Right lobe of liver (tissue), 4 donors: ENCODE data around the gene CCNQ.

Source experiments
- POLR2A ChIP-seq: fragments of 450-650 bp; IDR thresholded peaks from one replicate; pipeline ENCODE4 v1.6.1; 2017; ENCODE audit warnings: antibody characterized with exemption, mild to moderate bottlenecking
- TF ChIP-seq, protein P1 (sequence below), 4 donors: fragments of 200-600 bp in 3 of 4; fragments of 450-650 bp in 1 of 4; IDR thresholded peaks; one replicate each; pipeline versions ENCODE4 v1.5.1 to v1.8.0; 2016 to 2022; ENCODE audit warnings: antibody characterized with exemption in 4 of 4, mild to moderate bottlenecking in 2 of 4
- donor health status: DM: no; HTN: no; CAD: no.
- donor health status: DM: no; HTN: no; CAD: no.
- donor health status: DM: no; HTN: yes; CAD: no.

- no peak for TF ChIP-seq POLR2A
- TF ChIP-seq, protein P1, sequence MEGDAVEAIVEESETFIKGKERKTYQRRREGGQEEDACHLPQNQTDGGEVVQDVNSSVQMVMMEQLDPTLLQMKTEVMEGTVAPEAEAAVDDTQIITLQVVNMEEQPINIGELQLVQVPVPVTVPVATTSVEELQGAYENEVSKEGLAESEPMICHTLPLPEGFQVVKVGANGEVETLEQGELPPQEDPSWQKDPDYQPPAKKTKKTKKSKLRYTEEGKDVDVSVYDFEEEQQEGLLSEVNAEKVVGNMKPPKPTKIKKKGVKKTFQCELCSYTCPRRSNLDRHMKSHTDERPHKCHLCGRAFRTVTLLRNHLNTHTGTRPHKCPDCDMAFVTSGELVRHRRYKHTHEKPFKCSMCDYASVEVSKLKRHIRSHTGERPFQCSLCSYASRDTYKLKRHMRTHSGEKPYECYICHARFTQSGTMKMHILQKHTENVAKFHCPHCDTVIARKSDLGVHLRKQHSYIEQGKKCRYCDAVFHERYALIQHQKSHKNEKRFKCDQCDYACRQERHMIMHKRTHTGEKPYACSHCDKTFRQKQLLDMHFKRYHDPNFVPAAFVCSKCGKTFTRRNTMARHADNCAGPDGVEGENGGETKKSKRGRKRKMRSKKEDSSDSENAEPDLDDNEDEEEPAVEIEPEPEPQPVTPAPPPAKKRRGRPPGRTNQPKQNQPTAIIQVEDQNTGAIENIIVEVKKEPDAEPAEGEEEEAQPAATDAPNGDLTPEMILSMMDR (IDR thresholded peaks at IDR 0.05) = no peak
Measured at GRCh38 chrX:153560000-153560399, 38.9 kb downstream of the CCNQ start.
